Neuronal stem cell (in vitro differentiated cells): ENCODE results near the gene PRORP.

ENCODE experiments used
- DNase-seq: peaks from one replicate; pipeline ENCODE4 v3.0.0-alpha.2; 2013; ENCODE audit warnings: low spot score
- H2AFZ ChIP-seq: one replicate; pipeline ENCODE4 v1.6.1; 2013; ENCODE audit warnings: mild to moderate bottlenecking, low read length, inconsistent platforms
- H2AK5ac ChIP-seq: 2 replicates; pipeline ENCODE4 v1.6.1; 2013; ENCODE audit warnings: low read depth, mild to moderate bottlenecking, inconsistent platforms, low read length, moderate library complexity, mixed read lengths
- H2BK120ac ChIP-seq: 2 replicates; pipeline ENCODE4 v1.6.1; 2013; ENCODE audit warnings: low read depth, mild to moderate bottlenecking, inconsistent platforms, low read length, moderate library complexity, mixed read lengths
- H2BK12ac ChIP-seq: one replicate; pipeline ENCODE4 v1.6.1; 2013; ENCODE audit warnings: low read length, inconsistent platforms
- H2BK15ac ChIP-seq: 2 replicates; pipeline ENCODE4 v1.6.1; 2013; ENCODE audit warnings: mild to moderate bottlenecking, low read length, inconsistent platforms, mixed read lengths
- H2BK5ac ChIP-seq: one replicate; pipeline ENCODE4 v1.6.1; 2013; ENCODE audit warnings: inconsistent platforms, mild to moderate bottlenecking, low read length, moderate library complexity
- H3K14ac ChIP-seq: one replicate; pipeline ENCODE4 v1.6.1; 2013; ENCODE audit warnings: low read length, inconsistent platforms
- H3K18ac ChIP-seq: 2 replicates; pipeline ENCODE4 v1.6.1; 2013; ENCODE audit warnings: low read length, inconsistent platforms
- H3K23ac ChIP-seq: 2 replicates; pipeline ENCODE4 v1.6.1; 2013; ENCODE audit warnings: low read depth, mild to moderate bottlenecking, mixed read lengths, low read length, inconsistent platforms; ENCODE audit not compliant: poor library complexity
- H3K27ac ChIP-seq: replicated peaks from 3 replicates; pipeline ENCODE4 v1.5.1; 2013; ENCODE audit warnings: low read length, inconsistent platforms
- H3K27me3 ChIP-seq, 3 experiments: 2 replicates each; pipeline ENCODE4 v1.6.1; 2013; ENCODE audit warnings: low read length in 3 of 3, mild to moderate bottlenecking in 2 of 3, inconsistent platforms in 1 of 3, low read depth in 1 of 3, mixed read lengths in 1 of 3, moderate library complexity in 1 of 3; ENCODE audit not compliant: control insufficient read depth in 3 of 3, insufficient read depth in 3 of 3
- H3K36me3 ChIP-seq, 2 donors: replicated peaks in 1 of 2; 2 replicates each; pipeline ENCODE4 v1.6.1; 2013; ENCODE audit warnings: low read length in 2 of 2; ENCODE audit not compliant: control insufficient read depth in 2 of 2, insufficient read depth in 2 of 2
- H3K4ac ChIP-seq: 2 replicates; pipeline ENCODE4 v1.6.1; 2013; ENCODE audit warnings: inconsistent platforms, mild to moderate bottlenecking, low read length, moderate library complexity
- H3K4me1 ChIP-seq, 2 donors: 1 replicate in 1 of 2; 2 replicates in 1 of 2; pipeline ENCODE4 v1.6.1; 2013; ENCODE audit warnings: low read length in 2 of 2, low read depth in 1 of 2; ENCODE audit not compliant: control insufficient read depth in 2 of 2, insufficient read depth in 1 of 2
- H3K4me2 ChIP-seq: one replicate; pipeline ENCODE4 v1.6.1; 2013; ENCODE audit warnings: mild to moderate bottlenecking, low read length, inconsistent platforms; ENCODE audit not compliant: insufficient read depth, poor library complexity, severe bottlenecking
- H3K4me3 ChIP-seq, 2 donors: 2 replicates each; pipeline ENCODE4 v1.5.1; 2013; ENCODE audit warnings: low read length in 2 of 2, mild to moderate bottlenecking in 2 of 2, inconsistent platforms in 1 of 2, moderate library complexity in 1 of 2
- H3K79me1 ChIP-seq: one replicate; pipeline ENCODE4 v1.6.1; 2013; ENCODE audit warnings: low read depth, mild to moderate bottlenecking, inconsistent platforms, low read length, moderate library complexity
- H3K9ac ChIP-seq: one replicate; pipeline ENCODE4 v1.6.1; 2013; ENCODE audit warnings: mild to moderate bottlenecking, low read depth, low read length, inconsistent platforms; ENCODE audit not compliant: poor library complexity
- H3K9me3 ChIP-seq, 2 donors: replicated peaks in 1 of 2; 2 replicates each; pipeline versions ENCODE3 to v1.6.1; 2013; ENCODE audit warnings: low read length in 2 of 2, mild to moderate bottlenecking in 2 of 2, inconsistent platforms in 1 of 2, low read depth in 1 of 2, mixed read lengths in 1 of 2, moderate library complexity in 1 of 2; ENCODE audit not compliant: control insufficient read depth in 2 of 2, insufficient read depth in 1 of 2
- H4K8ac ChIP-seq: one replicate; pipeline ENCODE4 v1.6.1; 2013; ENCODE audit warnings: low read depth, mild to moderate bottlenecking, inconsistent platforms, low read length, moderate library complexity
- H4K91ac ChIP-seq: one replicate; pipeline ENCODE4 v1.6.1; 2013; ENCODE audit warnings: low read length, low read depth, mild to moderate bottlenecking, inconsistent platforms; ENCODE audit not compliant: poor library complexity
- WGBS, 2 donors: extraction: QIAGEN DNeasy Blood & Tissue Kit; methylation state at CpG; one replicate each; pipeline ENCODE4 v1.1.7; 2013; ENCODE audit warnings: missing lambda C conversion rate in 2 of 2, mixed read lengths in 1 of 2; ENCODE audit not compliant: insufficient read length in 2 of 2, insufficient replicate concordance in 1 of 2; ENCODE audit errors: extremely low coverage in 2 of 2; 5-methylcytosine and 5-hydroxymethylcytosine counted together

Gene PRORP

GRCh38 chr14:35116242-35116641 is 6.1 kb upstream of the PRORP start:
- no peak overlapping the region for H3K14ac ChIP-seq
- no peak overlapping the region for H3K4me3 ChIP-seq
- H2BK5ac ChIP-seq = no peak overlapping the region
- H2BK15ac ChIP-seq = no peak overlapping the region
- no peak overlapping the region for H3K9ac ChIP-seq
- H3K79me1 ChIP-seq = no peaks in the 10 kb centered on the region
- H4K8ac ChIP-seq = no peak overlapping the region
- no peak for DNase-seq
- H3K27me3 ChIP-seq = no peaks in the 10 kb centered on the region
- H3K9me3 ChIP-seq = peaks cover 4 to 8% of the 10 kb centered on the region in 2 donors
- H3K23ac ChIP-seq = no peak overlapping the region
- H3K27ac ChIP-seq = no peak overlapping the region
- no peak overlapping the region for H2AFZ ChIP-seq
- no peak overlapping the region for H3K18ac ChIP-seq
- no peak overlapping the region for H2BK120ac ChIP-seq
- no CpG with 5 or more reads among the region's 4 CpGs for WGBS, 2 donors
- H2AK5ac ChIP-seq = no peak overlapping the region
- H3K36me3 ChIP-seq = peaks cover 9 to 92% of the 10 kb centered on the region in 2 donors
- H2BK12ac ChIP-seq = no peak overlapping the region
- no peak overlapping the region for H3K4ac ChIP-seq
- no peak overlapping the region for H3K4me2 ChIP-seq
- peaks cover 0 to 2% of the 10 kb centered on the region in 2 donors for H3K4me1 ChIP-seq
- H4K91ac ChIP-seq = no peak overlapping the region

GRCh38 chr14:35117112-35117511 is 5.2 kb upstream of the PRORP start:
- Histone ChIP-seq H3K27me3 (no peaks in the 10 kb centered on the region), H4K91ac (no peak overlapping the region), H3K4ac (no peak overlapping the region), H3K4me3 (no peak overlapping the region), H3K14ac (no peak overlapping the region), H2BK5ac (no peak overlapping the region), H2AK5ac (no peak overlapping the region), H3K4me2 (no peak overlapping the region), H2BK12ac (no peak overlapping the region), H3K23ac (no peak overlapping the region), H3K27ac (no peak overlapping the region), H2AFZ (no peak overlapping the region), H3K18ac (no peak overlapping the region), H2BK15ac (no peak overlapping the region), H3K9ac (no peak overlapping the region), H3K9me3 (peaks cover 0 to 1% of the 10 kb centered on the region in 2 donors), H2BK120ac (no peak overlapping the region), H3K4me1 (peaks cover 0 to 2% of the 10 kb centered on the region in 2 donors), H3K36me3 (peaks cover 3 to 84% of the 10 kb centered on the region in 2 donors), H3K79me1 (no peaks in the 10 kb centered on the region), H4K8ac (no peak overlapping the region)
- DNase-seq = no peak
- no CpG with 5 or more reads among the region's 2 CpGs for WGBS, 2 donors

GRCh38 chr14:35121026-35121886 is 1.1 kb upstream of the PRORP start:
- Histone ChIP-seq H3K4me1 (peaks cover 1 to 6% of the 10 kb centered on the region in 2 donors), H2AK5ac (no peak overlapping the region), H3K4ac (no peak overlapping the region), H2BK5ac (peak overlapping the region; percentile 97), H2BK12ac (no peak overlapping the region), H2AFZ (peak overlapping the region; percentile 95), H3K36me3 (peaks cover 0 to 42% of the 10 kb centered on the region in 2 donors), H4K91ac (no peak overlapping the region), H3K9ac (peak overlapping the region; percentile 36), H3K4me2 (peak overlapping the region; percentile 52), H2BK120ac (no peak overlapping the region), H4K8ac (no peak overlapping the region), H3K4me3 (peak overlapping the region; percentile 73 to 89), H3K27ac (peak overlapping the region; percentile 89), H2BK15ac (no peak overlapping the region), H3K79me1 (no peaks in the 10 kb centered on the region), H3K23ac (peak overlapping the region; percentile 90), H3K14ac (no peak overlapping the region), H3K27me3 (no peaks in the 10 kb centered on the region), H3K18ac (peak overlapping the region; percentile 93), H3K9me3 (no peaks in the 10 kb centered on the region)
- DNase-seq = no peak
- 100% methylated on average over 1 to 3 of the region's 34 CpGs for WGBS, 2 donors

GRCh38 chr14:35122696-35123387 is 490 bp downstream of the PRORP start:
- Histone ChIP-seq H4K8ac (peak overlapping the region; percentile 70), H3K4ac (no peak overlapping the region), H2BK12ac (no peak overlapping the region), H3K14ac (peak overlapping the region; percentile 39), H2AFZ (peak overlapping the region; percentile 95), H3K79me1 (no peaks in the 10 kb centered on the region), H3K23ac (peak overlapping the region; percentile 4), H3K27me3 (no peaks in the 10 kb centered on the region), H3K36me3 (peaks cover 0 to 34% of the 10 kb centered on the region in 2 donors), H4K91ac (no peak overlapping the region), H3K9ac (peak overlapping the region; percentile 93), H2AK5ac (no peak overlapping the region), H2BK15ac (no peak overlapping the region), H2BK5ac (peak overlapping the region; percentile 97), H3K4me2 (peak overlapping the region; percentile 90), H3K4me3 (peak overlapping the region; percentile 73 to 89), H3K4me1 (peaks cover 1 to 6% of the 10 kb centered on the region in 2 donors), H3K9me3 (no peaks in the 10 kb centered on the region), H2BK120ac (no peak overlapping the region), H3K27ac (peak overlapping the region; percentile 89), H3K18ac (peak overlapping the region; percentile 96)
- DNase-seq = no peak
- no CpG with 5 or more reads among the region's 23 CpGs for WGBS, 2 donors
